ENCODE measurements around the gene RIMBP2. TPM values are rescaled to one million over a fixed set of nuclear protein-coding genes. Genes with fewer than 3 reads are reported as not detected.

The RIMBP2 gene
- total and polyA plus RNA-seq, 4 donors, result 0.05 to 2.9 (median 0.95) TPM

GRCh38 chr12:130582286-130582685, 133.8 kb downstream of the RIMBP2 start:
- DNase-seq, result no peak
- Histone ChIP-seq H3K27me3 (ENCODE audit: control insufficient read depth in 3 of 3, insufficient read depth in 3 of 3, low read length in 2 of 3) (no peaks in the 10 kb centered on the region), H3K9me3 (ENCODE audit: control insufficient read depth in 4 of 4, insufficient read depth in 3 of 4, low read length in 3 of 4) (peaks cover 0 to 4% (median 1%) of the 10 kb centered on the region in 4 donors), H3K9ac (ENCODE audit: insufficient read depth in 1 of 2, low read length in 2 of 2) (no peak overlapping the region), H3K36me3 (ENCODE audit: control insufficient read depth in 4 of 4, insufficient read depth in 4 of 4, low read length in 4 of 4) (no peaks in the 10 kb centered on the region), H3K4me1 (ENCODE audit: control insufficient read depth in 5 of 5, insufficient read depth in 5 of 5, low read length in 5 of 5) (no peaks in the 10 kb centered on the region), H3K4me3 (no peak overlapping the region), H3K27ac (ENCODE audit: low read depth in 1 of 2, low read length in 1 of 2) (no peak overlapping the region)
- no peak for TF ChIP-seq CTCF (IDR thresholded peaks at IDR 0.05; ENCODE audit: control extremely low read depth, extremely low read depth)
- WGBS, 2 donors, result 93 to 98% methylated on average over 6 of the region's 6 CpGs
- ATAC-seq (ENCODE audit: insufficient read depth, low FRiP score), result no peak

- no peak for TF ChIP-seq CTCF (IDR thresholded peaks at IDR 0.05; ENCODE audit: control extremely low read depth, extremely low read depth)
- no peaks in the 10 kb centered on the region for H3K36me3 ChIP-seq (ENCODE audit: control insufficient read depth in 4 of 4, insufficient read depth in 4 of 4, low read length in 4 of 4)
- no peak overlapping the region for H3K9ac ChIP-seq (ENCODE audit: insufficient read depth in 1 of 2, low read length in 2 of 2)
- H3K27me3 ChIP-seq (ENCODE audit: control insufficient read depth in 3 of 3, insufficient read depth in 3 of 3, low read length in 2 of 3), result no peaks in the 10 kb centered on the region
- DNase-seq (no peak), ATAC-seq (ENCODE audit: insufficient read depth, low FRiP score) (no peak)
- H3K27ac ChIP-seq (ENCODE audit: low read depth in 1 of 2, low read length in 1 of 2), result no peak overlapping the region
- no peaks in the 10 kb centered on the region for H3K4me1 ChIP-seq (ENCODE audit: control insufficient read depth in 5 of 5, insufficient read depth in 5 of 5, low read length in 5 of 5)
- H3K4me3 ChIP-seq, result no peak overlapping the region
- WGBS, 2 donors, result 66 to 67% methylated on average over 5 of the region's 5 CpGs
- H3K9me3 ChIP-seq (ENCODE audit: control insufficient read depth in 4 of 4, insufficient read depth in 3 of 4, low read length in 3 of 4), result peaks cover 0 to 4% (median 1%) of the 10 kb centered on the region in 4 donors
These were observed 134.3 kb downstream of the RIMBP2 start for GRCh38 chr12:130581782-130582181.

GRCh38 chr12:130579231-130579630, 136.9 kb downstream of the RIMBP2 start:
- peaks cover 0 to 6% (median 0%) of the 10 kb centered on the region in 4 donors for H3K9me3 ChIP-seq (ENCODE audit: control insufficient read depth in 4 of 4, insufficient read depth in 3 of 4, low read length in 3 of 4)
- H3K36me3 ChIP-seq (ENCODE audit: control insufficient read depth in 4 of 4, insufficient read depth in 4 of 4, low read length in 4 of 4), result no peaks in the 10 kb centered on the region
- no peak for TF ChIP-seq CTCF (IDR thresholded peaks at IDR 0.05; ENCODE audit: control extremely low read depth, extremely low read depth)
- no peaks in the 10 kb centered on the region for H3K4me1 ChIP-seq (ENCODE audit: control insufficient read depth in 5 of 5, insufficient read depth in 5 of 5, low read length in 5 of 5)
- no peaks in the 10 kb centered on the region for H3K27me3 ChIP-seq (ENCODE audit: control insufficient read depth in 3 of 3, insufficient read depth in 3 of 3, low read length in 2 of 3)
- H3K27ac ChIP-seq (ENCODE audit: low read depth in 1 of 2, low read length in 1 of 2), result no peak overlapping the region
- WGBS, 2 donors, result 45 to 71% methylated on average over 7 of the region's 7 CpGs
- no peak for DNase-seq
- H3K9ac ChIP-seq (ENCODE audit: insufficient read depth in 1 of 2, low read length in 2 of 2), result no peak overlapping the region
- no peak overlapping the region for H3K4me3 ChIP-seq
- ATAC-seq (ENCODE audit: insufficient read depth, low FRiP score), result no peak

- Histone ChIP-seq H3K9ac (ENCODE audit: insufficient read depth in 1 of 2, low read length in 2 of 2) (no peak overlapping the region), H3K9me3 (ENCODE audit: control insufficient read depth in 4 of 4, insufficient read depth in 3 of 4, low read length in 3 of 4) (peaks cover 0 to 3% (median 0%) of the 10 kb centered on the region in 4 donors), H3K27ac (ENCODE audit: low read depth in 1 of 2, low read length in 1 of 2) (no peak overlapping the region), H3K27me3 (ENCODE audit: control insufficient read depth in 3 of 3, insufficient read depth in 3 of 3, low read length in 2 of 3) (no peaks in the 10 kb centered on the region), H3K4me3 (no peak overlapping the region), H3K36me3 (ENCODE audit: control insufficient read depth in 4 of 4, insufficient read depth in 4 of 4, low read length in 4 of 4) (no peaks in the 10 kb centered on the region), H3K4me1 (ENCODE audit: control insufficient read depth in 5 of 5, insufficient read depth in 5 of 5, low read length in 5 of 5) (no peaks in the 10 kb centered on the region)
- no peak for ATAC-seq (ENCODE audit: insufficient read depth, low FRiP score)
- no peak for DNase-seq
- TF ChIP-seq CTCF (IDR thresholded peaks at IDR 0.05; ENCODE audit: control extremely low read depth, extremely low read depth), result no peak
- WGBS, 2 donors, result 84 to 88% methylated on average over 6 of the region's 6 CpGs
These were observed 138.7 kb downstream of the RIMBP2 start for GRCh38 chr12:130577351-130577750.

Measured in lung (tissue), 12 donors.